Measurements from ENCODE around the gene GNG7.
"Not testable (repeated sequence)": the region's sequence is repeated elsewhere in the genome, so short reads cannot be mapped to it uniquely, and the experiment has no call there.

The GNG7 gene

GRCh38 chr19:2569596-2570465, 132.7 kb downstream of the GNG7 start:
- no peak for DNase-seq

- no peak for DNase-seq
These were observed 134.5 kb downstream of the GNG7 start for GRCh38 chr19:2567996-2568395.

GRCh38 chr19:2567580-2567979, 134.9 kb downstream of the GNG7 start:
- no peak for DNase-seq

- DNase-seq = not testable (repeated sequence)
These were observed 138.9 kb downstream of the GNG7 start for GRCh38 chr19:2563546-2563945.

DNA sequence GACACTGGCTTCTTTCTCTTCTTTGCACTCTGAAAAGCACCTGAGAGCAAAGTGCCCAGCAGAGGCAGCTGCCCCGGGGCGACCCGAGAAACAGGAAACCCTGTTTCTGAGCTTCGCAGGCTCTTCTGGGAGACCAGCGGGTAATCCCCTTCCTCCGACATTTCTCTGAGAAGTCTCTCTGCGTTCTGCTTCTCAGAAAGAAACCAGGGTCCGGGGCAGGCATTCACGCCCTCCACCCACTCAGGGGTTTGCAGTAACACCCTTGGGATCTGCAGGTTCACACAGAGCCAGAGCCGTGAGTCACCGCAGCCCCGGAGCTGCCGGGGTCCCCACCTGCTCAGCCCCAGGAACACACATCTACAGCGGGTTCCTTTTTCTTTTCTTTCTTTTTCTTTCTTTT, 140.6 kb downstream of the GNG7 start:
- DNase-seq = no peak

- no peak for DNase-seq
These were observed 141.3 kb downstream of the GNG7 start for GRCh38 chr19:2561221-2561620.

DNA sequence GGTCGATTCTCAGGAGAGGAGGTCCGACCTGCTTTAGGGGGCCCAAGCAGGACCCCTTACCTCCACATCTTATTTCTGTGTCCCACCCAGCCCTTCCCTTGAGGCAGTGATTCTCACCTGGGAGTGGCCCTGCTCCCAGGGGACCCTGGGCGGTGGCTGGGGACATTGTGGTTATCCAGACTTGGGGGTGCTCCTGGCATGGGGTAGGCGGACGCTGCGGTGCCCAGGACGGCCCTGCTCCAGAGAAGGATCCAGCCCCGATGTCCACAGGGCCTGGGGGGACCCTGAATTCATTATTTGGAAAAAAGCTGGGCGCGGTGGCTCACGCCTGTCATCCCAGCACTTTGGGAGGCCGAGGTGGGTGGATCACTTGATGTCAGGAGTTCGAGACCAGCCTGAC, 142.1 kb downstream of the GNG7 start:
- no peak for DNase-seq

- no peak for DNase-seq
These were observed 144.0 kb downstream of the GNG7 start for GRCh38 chr19:2558543-2558942.

DNA sequence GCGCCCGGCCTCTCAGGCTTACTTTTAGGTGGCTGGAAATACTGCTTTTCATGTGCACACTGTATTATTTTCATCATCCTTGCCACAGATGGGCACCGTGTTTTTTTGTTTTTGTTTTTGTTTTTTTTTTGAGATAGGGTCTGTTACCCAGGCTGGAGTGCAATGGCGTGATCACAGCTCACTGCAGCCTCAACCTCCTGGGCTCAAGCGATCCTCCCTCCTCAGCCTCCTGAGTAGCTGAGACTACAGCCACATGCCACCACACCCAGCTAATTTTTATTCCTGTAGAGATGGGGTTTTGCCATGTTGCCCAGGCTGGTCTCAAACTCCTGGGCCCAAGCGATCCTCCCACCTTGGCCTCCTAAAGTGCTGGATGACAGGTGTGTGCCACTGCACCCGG, 144.4 kb downstream of the GNG7 start:
- DNase-seq = not testable (repeated sequence)

- no peak for DNase-seq
These were observed 145.4 kb downstream of the GNG7 start for GRCh38 chr19:2557093-2557440.

- DNase-seq = no peak
These were observed 146.0 kb downstream of the GNG7 start for GRCh38 chr19:2556221-2557092.

DNA sequence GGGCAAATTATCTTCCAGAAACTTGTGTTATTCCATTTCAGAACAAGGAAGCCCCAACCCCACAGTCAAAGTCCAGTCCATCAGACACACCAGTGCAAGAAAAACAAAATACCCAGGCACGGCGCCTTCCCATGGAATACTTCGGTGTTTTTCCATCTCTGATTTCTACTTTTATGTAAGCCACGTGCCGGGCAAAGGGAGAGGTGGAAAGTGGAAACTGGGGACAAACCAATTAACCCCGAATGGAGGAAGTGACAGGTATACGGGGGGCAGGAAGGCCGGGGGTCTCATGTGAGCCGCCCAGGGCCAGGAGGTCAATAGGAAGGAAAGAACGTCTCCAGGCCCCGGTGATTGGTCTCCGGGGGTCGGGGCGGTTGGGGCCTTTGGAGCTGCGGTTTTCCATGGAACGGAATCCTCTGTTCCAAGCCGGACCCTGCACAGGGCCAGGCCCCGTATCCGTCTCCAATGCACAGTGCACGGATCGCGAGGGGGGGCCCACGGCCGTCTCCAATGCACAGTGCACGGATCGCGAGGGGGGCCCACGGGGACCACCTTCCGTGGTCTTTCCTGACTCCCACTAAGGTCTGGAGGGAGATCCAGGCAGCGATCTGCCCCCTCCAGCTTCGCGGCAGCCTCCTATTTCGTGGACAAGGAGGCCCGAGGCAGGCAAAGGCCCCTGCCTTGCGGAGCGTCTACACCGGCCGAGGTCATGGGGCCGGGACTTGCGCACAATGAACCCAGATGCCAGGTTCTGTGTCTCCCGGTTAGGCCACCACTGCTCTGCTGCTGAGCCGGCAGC, 146.9 kb downstream of the GNG7 start:
- no peak for DNase-seq

DNA sequence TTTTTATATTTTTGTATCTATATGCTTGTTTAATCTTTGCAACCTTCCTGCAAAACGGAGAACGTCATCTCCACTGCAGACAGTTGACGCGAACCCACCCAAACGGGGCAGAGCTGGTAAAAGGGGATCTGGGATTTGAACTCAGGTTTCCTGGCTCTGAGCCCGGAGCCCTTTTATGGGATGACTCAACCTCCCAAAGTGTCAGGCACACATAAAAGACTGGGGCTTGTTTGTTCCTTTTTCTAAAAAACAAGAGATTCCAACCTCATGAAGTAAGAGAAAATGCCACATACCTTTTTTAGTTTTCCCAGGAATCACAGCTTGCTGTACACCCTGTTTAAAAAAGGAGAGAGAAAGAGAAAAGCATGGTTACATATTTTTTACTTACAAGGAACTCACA, 147.6 kb downstream of the GNG7 start:
- DNase-seq = no peak

- no peak for DNase-seq
These were observed 149.0 kb downstream of the GNG7 start for GRCh38 chr19:2553510-2553909.

- no peak for DNase-seq
These were observed 149.6 kb downstream of the GNG7 start for GRCh38 chr19:2552859-2553258.

- no peak for DNase-seq
These were observed 150.7 kb downstream of the GNG7 start for GRCh38 chr19:2551864-2552185.

DNA sequence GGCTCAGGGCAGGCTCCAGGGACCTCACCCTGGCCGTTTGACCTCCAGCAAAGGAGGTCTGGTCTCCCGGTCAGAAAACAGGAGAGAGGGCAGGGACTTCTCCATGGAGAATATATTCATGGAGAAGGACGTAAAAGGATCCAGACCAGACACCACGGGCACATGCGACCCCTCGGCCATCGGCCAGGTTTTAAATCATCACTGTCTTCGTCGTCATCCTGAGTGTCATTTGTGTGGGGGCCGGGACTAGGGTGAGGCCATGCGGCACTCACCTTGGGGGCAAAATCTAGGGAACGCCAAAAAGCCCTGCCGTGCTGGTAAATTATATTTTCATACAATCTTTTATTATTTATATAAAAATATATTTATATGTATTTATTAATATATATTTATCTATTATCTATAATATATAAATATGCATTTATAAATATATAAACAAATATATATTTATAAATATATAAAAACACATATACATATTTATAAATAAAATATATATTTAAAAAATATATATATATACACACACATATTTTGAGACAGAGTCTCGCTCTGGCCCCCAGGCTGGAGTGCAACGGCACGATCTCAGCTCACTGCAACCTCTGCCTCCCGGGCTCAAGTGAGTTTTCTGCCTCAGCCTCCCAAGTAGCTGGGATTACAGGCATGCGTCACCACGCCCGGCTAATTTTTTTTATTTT, 151.2 kb downstream of the GNG7 start:
- no peak for DNase-seq

DNA sequence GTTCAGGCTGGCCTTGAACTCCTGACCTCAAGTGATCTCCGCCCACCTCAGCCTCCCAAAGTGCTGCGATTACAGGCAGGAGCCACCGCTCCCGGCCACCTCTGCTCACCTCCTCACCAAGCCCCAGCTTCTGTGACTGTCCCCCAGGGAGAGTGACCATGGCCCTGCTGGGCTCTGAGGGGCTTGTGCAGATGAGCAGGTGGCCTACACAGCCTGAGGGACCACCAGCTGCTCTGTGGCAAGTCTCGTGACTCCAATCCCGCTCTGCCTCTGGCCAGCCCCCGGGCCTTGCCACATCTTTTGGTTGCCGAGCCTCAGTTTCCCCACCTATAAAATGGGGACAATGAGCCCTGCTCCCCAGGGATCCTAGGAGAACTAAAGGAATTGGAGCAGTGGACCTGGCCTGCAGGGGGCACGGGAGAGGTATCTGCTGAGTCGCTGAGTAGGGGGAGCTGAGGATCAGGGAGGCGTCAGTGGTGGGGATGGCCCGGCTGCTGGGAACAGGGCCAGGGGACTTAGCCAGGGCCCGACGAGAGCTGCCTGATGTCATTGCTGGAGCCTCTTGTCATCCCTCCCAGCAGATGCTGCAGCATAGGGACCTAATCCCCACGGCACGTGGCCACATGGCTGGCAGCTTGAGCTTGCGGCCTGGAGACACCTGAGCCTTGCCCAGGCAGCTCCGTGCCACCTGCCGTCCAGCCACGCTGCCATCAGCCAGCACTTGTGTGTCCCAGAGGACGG, 151.9 kb downstream of the GNG7 start:
- DNase-seq = peak; percentile 79

- DNase-seq = no peak
These were observed 152.7 kb downstream of the GNG7 start for GRCh38 chr19:2549701-2550191.

GRCh38 chr19:2548966-2549365, 153.5 kb downstream of the GNG7 start:
- no peak for DNase-seq

DNA sequence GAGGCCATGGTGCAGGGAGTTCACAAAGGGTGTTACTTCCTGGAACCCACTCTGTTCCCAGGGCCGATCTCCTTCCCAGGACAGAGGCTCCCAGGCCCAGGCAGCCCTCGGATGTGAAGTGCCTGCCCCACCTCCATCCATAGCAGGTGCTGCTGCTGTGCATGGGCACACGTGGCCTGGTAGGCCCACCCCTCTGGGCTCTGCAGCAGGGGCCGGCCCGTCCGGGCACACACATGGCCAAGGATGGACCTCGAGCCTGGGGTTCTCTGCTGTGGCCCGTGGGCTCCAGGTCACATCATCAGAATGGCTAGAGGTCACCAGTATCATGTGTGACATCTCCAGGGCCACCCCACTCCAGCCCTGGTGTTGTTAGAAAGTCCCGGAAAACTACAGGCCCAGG, 154.8 kb downstream of the GNG7 start:
- no peak for DNase-seq

Data from NCI-H1694 treated with DMSO at 0.1 percent for 48 hours (cell line).